ENCODE results near the gene NBPF3.

NBPF3 gene

DNA sequence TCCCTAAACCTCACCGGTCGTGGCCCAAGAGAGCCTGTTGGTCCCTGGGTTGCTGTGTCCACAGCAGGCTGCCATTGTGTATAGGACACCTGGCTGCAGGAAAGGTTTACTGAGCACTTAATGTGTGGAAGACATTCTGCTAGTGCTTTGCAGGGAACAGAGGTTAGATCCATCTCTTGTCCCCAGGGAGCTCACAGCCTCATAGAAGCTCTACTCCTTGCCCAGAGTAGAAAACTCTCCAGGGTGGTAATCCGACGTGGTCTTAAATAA, 52.4 kb downstream of the NBPF3 start:
- in situ Hi-C loops (cut with HindIII; ENCODE audit: low sequenced_read_pairs): no loop called here

DNA sequence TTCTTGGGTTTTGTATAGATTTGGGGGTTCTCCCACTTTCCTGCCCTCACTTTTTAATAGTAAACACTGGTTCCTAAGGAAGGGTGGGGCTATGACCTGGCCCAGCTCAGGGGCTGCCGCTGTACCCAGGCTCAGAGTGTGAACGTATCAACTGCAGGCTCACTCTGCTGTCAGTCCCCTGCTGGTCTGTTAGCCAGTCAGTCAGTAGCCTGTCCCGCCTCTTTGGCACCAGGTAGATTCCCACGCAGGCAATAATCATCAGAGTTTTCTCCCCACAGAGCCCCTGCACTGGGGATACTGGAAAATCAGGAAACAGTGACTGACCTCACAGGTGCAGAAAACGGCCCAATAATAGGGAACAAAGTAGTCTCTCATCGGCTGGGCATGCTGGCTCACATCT, 54.3 kb downstream of the NBPF3 start:
- in situ Hi-C loops (cut with HindIII; ENCODE audit: low sequenced_read_pairs): no loop called here

DNA sequence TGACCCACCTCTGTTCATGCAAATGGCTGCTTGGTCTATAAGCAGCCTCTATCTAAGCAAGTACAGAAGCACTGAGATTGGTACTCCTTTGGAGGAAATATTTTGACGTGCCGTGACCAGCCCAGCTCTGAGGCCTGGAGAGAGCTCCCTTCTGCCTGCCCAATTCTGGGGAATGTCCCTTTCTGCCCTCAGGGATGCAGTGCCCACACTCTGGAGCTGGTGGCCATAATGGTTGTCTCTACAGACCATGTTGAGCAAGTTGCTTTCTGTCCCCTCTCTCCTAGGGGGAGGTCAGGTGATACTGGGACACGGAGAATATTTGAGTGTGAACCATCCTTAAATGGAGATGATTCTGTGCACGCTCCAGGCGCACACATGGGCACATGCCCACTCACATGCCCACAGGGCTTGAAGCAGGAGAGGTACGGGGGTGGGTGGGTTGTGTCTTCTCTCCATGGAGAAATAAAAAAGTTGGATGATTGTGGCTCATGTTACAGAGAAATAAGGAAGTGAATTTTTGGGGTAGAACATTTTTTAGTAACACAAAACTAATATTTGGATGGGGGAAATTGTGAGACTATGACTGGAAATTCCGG, 55.4 kb downstream of the NBPF3 start:
- in situ Hi-C loops (cut with HindIII; ENCODE audit: low sequenced_read_pairs): no loop called here

DNA sequence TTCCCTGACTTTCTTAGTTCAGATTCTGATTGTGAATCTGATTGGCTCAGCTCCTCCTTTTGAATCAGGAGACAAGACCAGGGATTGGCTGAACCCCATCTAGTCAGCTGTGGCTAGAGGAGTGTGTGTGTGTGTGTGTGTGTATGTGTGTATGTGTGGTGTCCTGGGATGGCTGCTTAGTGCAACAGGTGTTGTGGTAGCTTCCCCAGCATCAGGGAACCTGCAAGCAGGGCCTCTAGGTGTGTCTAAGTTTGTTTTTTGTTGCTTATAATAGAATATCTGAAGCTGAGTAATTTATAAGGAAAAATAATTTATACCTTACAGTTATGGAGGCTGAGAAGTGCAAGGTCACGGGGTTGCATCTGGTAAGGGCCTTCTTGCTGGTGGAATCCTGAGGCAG, 56.1 kb downstream of the NBPF3 start:
- in situ Hi-C loops (cut with HindIII; ENCODE audit: low sequenced_read_pairs): no loop called here

DNA sequence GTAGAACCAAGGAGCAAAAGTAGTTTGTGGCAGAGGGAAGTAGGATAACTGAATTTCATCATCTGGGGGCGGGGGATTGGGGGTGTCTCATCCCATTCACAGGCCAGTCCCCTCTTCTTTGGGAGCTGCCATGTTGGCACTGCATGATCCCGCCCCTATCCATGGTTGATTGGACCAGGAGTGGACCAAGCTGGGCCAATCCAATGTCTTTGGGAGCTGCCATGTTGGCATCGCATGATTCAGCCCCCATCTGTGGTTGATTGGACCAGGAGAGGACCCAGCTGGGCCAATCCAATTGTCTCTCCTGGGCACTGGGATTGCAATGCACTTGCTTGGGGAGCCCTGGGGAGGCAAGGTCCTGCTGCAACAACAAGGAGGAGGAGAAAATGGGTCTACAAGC, 56.9 kb downstream of the NBPF3 start:
- in situ Hi-C loops (cut with HindIII; ENCODE audit: low sequenced_read_pairs): no loop called here

DNA sequence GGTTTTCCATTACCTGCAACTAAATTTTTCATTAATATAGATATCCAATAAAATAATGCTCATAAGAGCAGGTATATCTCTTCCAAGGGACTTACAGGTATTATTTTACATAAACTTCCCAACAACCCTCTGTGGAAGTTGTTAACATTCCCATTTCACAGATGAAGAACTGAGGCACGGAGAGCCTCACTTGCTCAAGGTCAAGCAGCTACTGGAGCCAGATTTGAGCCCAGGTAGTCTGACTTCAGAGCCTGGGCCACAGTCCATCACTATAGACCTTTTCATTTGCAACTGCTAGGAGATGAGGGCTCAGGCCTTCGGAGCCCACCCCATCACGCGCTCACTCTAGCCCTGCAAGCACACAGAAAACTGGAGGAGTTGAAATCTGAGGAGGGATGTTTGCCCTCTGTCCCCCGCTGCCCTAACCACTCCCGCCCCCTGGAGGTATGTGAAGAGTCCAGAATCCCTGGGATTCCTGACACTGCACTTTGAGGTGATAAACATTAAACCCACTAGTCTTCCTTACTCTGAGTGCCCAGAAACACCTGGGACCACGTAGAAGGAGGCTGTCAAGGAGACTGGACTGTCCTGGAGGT, 57.6 kb downstream of the NBPF3 start:
- in situ Hi-C loops (cut with HindIII; ENCODE audit: low sequenced_read_pairs): no loop called here

DNA sequence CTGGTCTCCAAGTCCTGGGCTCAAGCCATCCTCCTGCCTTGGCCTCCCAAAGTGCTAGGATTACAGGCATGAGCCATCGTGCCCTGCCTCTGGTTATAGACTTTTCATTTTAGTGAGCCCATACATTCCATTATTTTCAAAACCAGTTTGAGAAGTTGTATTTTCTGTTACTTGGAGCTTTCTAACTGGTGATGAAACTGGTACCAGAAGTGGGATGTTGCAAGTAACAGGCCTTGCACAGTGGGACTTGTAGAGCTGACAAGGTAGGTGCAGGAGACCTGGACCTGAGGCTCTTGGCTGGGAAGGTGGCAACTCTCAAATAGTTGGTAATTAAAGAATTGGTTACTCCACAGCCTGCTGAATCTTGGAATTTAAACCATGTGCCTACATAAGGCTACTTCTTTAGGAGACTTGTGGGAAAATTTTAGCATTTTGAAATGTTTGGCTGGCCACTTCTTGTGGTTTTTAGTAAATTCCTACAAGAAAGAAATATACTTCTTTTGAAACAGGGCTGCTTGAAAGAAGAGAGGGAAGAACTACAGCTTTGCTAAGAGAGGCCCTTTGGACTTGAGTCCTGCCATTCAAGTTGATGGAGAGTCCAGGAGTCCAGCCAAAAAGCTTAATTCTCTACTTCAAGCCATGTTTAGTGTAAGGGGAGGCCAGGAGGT, 59.5 kb downstream of the NBPF3 start:
- in situ Hi-C loops (cut with HindIII; ENCODE audit: low sequenced_read_pairs): no loop called here

DNA sequence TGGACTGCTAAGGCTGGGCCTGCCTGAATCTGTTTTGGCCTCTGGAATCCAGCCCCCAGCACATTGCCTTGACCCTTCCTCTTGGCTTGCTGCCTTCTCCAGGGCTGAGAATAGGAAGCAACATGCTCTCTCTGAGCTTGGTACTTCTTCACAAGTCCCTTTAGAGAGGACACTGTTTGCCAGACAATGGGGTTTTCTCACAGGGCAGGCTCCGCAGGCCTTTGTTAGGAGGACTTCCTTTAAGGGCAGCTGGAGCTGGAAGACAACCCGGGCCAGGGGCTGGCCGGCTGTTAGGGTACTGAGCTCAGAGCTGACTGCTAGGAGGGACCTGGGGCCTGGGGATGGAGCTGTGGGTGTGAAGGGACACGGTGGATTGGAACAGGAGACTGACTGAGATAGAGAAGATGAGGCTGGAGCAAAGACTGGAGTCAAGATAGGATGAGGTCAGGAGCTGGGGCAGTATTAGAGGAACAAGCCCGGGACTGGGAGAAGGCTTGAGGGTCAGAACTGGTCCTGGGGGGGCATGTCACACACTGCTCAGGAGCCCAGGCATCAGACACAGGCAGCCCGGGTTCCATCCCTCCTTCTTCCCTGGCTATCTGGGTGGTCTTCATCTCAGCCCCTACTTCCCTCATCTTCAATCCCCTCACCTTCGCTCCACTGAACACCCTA, 63.9 kb downstream of the NBPF3 start:
- in situ Hi-C loops (cut with HindIII; ENCODE audit: low sequenced_read_pairs): no loop called here

DNA sequence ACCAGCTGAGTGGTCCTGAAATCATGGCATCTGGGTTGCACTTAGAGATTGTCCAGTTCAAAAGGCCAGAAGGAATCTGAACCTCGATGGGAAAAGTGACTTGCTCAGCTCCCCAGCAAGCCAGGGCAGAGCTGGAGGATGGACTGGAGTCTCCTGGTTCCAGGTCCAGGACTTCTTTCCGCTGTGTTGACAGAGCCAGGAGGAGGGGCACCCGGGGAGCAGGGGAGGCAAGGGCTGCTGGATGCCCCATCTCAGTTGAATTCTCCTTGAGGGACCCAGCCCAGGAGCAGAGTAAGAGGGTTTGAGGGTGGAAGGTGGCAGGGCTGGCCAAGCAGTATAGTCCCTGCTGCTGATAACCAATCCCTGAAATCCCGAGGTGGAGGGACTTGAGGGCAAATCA, 66.9 kb downstream of the NBPF3 start:
- in situ Hi-C loops (cut with HindIII; ENCODE audit: low sequenced_read_pairs): no loop called here

DNA sequence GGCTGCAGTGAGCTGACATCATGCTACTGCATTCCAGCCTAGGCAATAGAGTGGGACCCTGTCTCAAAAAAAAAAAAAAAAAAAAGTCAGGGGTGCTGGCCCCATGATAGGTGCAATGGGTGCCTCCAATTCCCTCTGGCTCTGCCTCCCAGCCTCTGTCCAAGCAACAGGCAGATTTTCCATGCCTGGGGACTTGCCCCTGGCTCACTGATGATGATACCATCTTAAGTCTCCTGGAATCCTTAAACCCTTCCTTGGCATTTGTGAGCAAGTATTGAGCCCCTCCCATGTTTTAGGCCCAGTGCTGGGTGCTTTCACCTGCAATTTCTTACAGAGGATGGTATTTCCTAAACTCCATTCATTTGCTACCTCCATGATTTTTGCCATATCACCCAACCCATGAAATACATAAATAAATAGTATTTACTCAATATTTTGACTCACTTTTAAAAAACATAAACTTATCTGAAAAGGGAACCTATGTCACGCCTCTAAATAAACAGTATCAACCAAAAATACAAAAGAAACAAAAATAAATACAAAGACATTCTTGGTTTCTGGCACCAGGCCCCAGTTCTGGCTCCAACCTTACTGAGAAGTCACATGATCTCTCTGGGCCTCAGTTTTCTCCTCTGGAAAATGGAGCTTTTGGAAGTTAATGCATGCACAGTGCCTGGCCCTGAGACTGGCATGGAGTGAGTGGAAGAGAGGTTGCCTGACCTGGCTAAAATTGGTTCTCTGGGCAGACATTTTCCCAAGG, 67.8 kb downstream of the NBPF3 start:
- in situ Hi-C loops (cut with HindIII; ENCODE audit: low sequenced_read_pairs): no loop called here

DNA sequence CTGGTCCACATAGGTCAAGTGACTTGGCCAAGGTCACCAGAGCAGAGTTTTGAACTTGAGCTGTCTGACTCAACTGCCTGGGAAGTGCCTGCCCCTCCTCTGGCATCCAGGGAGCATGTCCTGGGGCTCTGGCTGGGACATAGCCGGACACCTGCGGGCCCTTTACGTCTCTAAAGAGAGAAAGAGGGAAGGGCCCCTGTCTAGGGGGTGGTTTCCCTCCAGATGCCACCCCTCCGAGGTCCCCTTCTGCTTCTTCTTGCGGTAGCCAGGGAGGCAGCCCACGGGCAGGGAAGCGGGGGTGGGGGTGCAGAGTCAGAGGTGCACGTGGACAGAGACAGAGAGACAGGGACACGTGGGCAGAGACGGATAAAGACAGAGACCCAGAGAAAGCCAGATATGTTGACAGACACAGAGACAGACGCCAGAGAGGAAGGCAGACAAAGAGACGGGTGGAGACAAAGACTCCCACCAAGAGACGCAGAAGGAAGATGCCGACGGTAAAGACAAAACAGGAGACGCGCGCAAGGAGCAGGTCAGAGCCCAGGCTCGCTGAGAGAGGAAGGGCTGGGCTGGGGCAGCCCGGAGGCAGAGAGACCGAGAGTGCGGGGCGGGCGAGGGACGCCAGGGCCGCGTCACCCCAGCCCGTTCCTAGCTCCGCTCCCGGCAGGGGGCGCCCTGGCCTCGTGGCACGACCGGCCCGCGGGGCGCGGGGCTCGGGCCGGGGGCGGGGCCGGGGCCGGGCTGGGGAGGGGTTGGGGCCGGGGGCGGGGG, 68.8 kb downstream of the NBPF3 start:
- in situ Hi-C loops (cut with HindIII; ENCODE audit: low sequenced_read_pairs): no loop called here

DNA sequence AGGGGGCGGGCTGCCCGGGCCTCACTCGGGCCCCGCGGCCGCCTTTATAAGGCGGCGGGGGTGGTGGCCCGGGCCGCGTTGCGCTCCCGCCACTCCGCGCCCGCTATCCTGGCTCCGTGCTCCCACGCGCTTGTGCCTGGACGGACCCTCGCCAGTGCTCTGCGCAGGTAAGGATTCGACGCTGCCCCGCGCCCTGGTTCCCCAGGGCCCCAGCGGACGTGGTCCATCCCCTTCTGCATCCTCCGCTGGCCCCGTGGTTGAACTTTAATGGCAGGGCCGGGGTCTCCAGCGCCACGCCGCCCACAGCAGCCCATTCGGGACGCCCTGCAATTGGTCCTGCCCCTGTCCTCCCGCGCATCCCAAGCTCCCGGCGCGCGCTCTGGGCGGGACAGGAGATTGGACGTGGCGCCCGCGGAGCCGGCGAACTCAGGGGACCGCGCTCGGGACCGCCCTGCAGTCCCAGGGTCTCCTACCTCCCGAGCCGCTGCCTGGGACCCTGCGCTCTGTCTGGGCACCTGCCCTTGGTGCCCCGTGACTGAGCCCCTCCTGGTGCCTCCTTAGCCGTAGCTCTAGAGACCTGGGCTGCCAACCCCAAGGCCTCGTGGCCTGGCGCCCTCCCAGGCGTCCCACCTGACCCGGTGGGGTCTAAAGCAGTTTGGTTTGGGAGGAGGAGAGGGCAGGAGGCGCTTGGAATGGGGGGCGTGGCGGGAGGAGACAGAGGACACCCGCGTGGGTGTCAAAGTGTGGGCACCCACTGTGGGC, 69.6 kb downstream of the NBPF3 start, which contains the start of gene ALPL:
Gene ALPL, plus strand, starts transcription at position 73 of the 762 bp plus-strand sequence. CDS start 44,659 bp downstream, outside the sequence.
- in situ Hi-C loops (cut with HindIII; ENCODE audit: low sequenced_read_pairs): no loop called here

DNA sequence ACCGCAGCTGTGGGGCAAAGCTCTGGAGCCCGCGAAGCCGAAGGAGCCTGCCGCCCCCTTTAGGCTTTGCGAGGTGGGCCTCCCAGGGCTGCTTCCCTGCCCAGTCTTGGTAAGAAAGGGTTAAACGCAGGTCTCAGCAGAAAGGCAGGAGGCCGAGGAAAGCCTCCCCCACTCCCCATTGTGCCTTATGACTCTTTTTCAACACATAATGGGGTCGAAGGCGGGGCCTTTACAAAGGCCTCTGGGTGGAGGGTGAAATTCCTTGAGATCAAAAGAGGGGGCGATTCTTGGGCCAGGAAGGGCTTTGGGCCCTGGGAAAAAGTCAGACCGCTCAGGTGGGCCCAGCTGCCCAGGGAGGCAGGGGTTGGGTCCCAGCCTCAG, 70.2 kb downstream of the NBPF3 start:
- in situ Hi-C loops (cut with HindIII; ENCODE audit: low sequenced_read_pairs): no loop called here

DNA sequence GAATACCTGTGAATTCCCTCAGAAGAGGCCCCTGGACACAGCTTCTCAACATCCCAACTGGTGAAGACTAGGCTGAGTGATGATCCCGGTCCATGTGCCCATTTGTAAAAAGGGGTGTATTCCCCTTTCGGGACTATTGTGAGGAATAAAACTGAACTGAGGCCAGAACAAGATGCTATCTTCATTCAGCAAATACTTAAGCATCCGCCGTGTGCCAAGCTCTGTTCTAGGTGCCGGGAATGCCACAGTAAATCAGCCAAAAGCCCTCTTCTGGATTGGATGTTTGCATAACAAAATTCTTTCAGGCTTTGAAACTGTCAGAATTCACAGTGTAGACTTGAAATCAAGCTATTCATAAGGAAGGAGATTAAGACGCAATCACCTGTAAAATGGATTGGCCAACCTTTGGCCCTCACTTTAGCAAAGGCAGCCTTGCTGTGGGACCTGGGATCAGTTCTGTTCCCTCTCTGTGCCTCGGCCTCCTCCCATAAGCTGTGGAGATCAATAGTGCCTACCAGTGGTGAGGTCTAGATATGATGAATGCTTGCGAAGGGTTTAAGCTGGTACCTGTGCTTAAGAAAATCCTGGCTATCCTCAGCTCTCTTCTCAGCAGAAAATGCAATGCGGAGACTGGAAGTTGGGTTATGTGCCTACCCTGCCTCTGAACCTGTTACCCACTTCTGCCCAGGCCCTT, 71.1 kb downstream of the NBPF3 start:
- in situ Hi-C loops (cut with HindIII; ENCODE audit: low sequenced_read_pairs): no loop called here

DNA sequence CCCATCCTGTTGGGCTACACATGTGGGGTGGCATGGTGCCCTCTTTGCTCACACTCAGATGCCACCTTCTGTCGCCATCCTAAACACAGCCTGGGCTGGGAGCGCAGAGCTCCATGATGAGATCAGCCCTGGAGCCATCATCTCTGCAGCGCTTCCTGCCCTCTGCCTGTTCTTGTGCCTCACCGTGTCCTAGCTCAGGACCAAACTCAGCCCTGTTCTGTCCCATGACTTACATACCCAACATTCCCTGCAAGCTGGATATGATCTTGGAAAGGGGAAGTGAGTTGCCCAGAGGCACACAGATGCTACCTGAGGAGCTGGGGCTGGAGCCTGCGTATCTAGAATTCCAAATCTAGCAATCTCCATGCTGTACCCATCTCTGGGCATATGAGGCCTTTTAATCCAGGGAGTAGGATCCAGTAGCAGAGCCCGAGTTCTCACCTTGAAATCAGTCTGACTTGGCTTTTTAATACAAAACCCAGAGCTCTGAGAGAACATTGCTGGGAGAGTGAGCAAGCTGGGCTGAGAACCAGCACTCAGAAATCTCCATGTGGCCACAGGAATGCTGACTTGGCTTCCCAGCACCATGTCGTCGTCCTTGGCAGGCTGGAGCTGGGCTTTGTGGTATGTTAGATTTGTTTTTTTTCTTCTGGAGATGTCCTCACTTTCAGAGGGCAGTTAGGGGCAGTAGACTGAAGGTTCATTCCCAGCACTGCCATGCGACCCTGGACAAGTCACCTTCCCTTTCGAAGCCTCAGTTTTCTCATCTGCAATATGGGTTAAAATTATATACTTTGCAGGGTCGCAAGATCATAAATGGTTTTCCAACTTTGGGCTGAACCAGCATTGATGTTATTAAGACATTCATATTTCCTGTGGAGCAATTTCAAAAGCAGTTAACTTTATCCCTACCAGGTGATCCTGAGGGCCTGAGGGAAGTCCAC, 71.9 kb downstream of the NBPF3 start:
- in situ Hi-C loops (cut with HindIII; ENCODE audit: low sequenced_read_pairs): no loop called here

DNA sequence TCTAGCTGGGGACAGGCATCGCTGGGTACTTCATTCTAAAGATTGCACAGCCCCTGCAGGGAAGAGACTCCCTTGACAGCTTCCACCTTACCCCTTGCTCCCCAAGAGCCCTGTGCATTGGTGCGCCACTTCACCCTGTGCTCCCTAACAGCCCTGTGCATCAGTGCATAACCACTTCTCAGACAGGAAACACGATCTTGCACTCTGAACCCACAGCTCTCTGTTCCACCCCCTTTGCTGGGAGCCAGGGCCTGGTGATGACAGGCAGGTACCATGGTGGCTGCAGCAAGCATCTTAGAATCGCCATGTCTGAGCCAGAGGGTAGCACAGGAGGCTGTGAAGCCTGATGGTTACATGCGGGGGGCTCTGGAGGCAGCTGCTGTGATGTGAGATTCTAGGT, 74.3 kb downstream of the NBPF3 start:
- in situ Hi-C loops (cut with HindIII; ENCODE audit: low sequenced_read_pairs): no loop called here

DNA sequence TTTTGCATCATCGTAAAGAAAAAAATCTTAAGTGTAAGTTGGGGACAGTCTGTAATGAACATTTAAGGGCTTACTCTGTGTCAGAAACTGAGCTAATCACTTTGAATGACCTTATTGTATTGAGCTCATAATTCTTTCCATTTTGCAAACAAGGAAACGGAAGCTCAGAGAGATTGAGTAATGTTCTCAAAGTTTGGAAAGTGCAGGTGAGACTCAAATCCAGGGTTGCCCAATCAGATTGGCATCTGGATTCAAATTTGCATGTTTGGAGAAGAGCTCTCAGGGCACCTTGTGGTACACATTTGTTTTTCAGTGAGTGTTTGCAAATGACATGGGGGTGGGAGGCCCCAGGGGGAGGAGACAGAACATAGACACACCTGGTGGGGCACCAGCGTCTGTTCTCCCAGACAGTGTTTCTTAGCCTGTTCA, 77.2 kb downstream of the NBPF3 start:
- in situ Hi-C loops (cut with HindIII; ENCODE audit: low sequenced_read_pairs): no loop called here

Data from DLD1 (cell line).